ENCODE results near the gene PNKP. TPM values are rescaled to one million over a fixed set of nuclear protein-coding genes. Genes with fewer than 3 reads are reported as not detected.

Gene PNKP
- total and polyA plus RNA-seq, 7 donors: 16.7 to 31.9 (median 21.7) TPM

GRCh38 chr19:49861541-49862378 is 5.6 kb downstream of the PNKP start:
- intact Hi-C loops (cut with DNase I): no loop called here
- H3K36me3 ChIP-seq (ENCODE audit: insufficient read depth in 1 of 2, low read depth in 1 of 2): peaks cover 4 to 78% of the 10 kb centered on the region in 2 donors

GRCh38 chr19:49861107-49861506 is 6.3 kb downstream of the PNKP start:
- H3K27ac ChIP-seq: no peak overlapping the region

More at GRCh38 chr19:49861541-49862378, 5.6 kb downstream of the PNKP start:
- no peak for TF ChIP-seq CTCF (IDR thresholded peaks at IDR 0.05)
- no peak for ATAC-seq
- H3K27me3 ChIP-seq (ENCODE audit: insufficient read depth in 3 of 3, low read length in 2 of 3): no peaks in the 10 kb centered on the region
- peak in 1 of 2 donors; percentile 56 for DNase-seq
- WGBS, 3 donors: 77 to 85% (median 80%) methylated on average over 56 to 60 of the region's 60 CpGs
- no peak overlapping the region for H3K4me3 ChIP-seq
- H3K27ac ChIP-seq: peak overlapping the region; percentile 16
- no peaks in the 10 kb centered on the region for H3K9me3 ChIP-seq
- peaks cover 19% of the 10 kb centered on the region for H3K4me1 ChIP-seq

GRCh38 chr19:49860336-49861102 is 6.9 kb downstream of the PNKP start:
- Histone ChIP-seq H3K27ac (no peak overlapping the region), H3K27me3 (ENCODE audit: insufficient read depth in 3 of 3, low read length in 2 of 3) (no peaks in the 10 kb centered on the region), H3K4me3 (no peak overlapping the region), H3K36me3 (ENCODE audit: insufficient read depth in 1 of 2, low read depth in 1 of 2) (peaks cover 7 to 90% of the 10 kb centered on the region in 2 donors), H3K9me3 (no peaks in the 10 kb centered on the region), H3K4me1 (peaks cover 8% of the 10 kb centered on the region)
- WGBS, 3 donors: 71 to 73% (median 72%) methylated on average over 16 to 17 of the region's 17 CpGs
- DNase-seq (no peak), ATAC-seq (peak in 1 of 4 donors; percentile 4)
- intact Hi-C loops (cut with DNase I): loop anchor here in 1 of 2 donors (1.0 kb wide), 1 partner anchor 19 kb away; no protein-coding TSS in a partner anchor
- no peak for TF ChIP-seq CTCF (IDR thresholded peaks at IDR 0.05)

More at GRCh38 chr19:49861107-49861506, 6.3 kb downstream of the PNKP start:
- no peaks in the 10 kb centered on the region for H3K9me3 ChIP-seq
- no peaks in the 10 kb centered on the region for H3K27me3 ChIP-seq (ENCODE audit: insufficient read depth in 3 of 3, low read length in 2 of 3)
- no peak overlapping the region for H3K4me3 ChIP-seq
- TF ChIP-seq CTCF (IDR thresholded peaks at IDR 0.05): no peak
- WGBS, 3 donors: 39 to 54% (median 48%) methylated on average over 12 to 13 of the region's 13 CpGs
- peaks cover 13% of the 10 kb centered on the region for H3K4me1 ChIP-seq
- ATAC-seq: peak in 2 of 4 donors; percentile 21 to 35
- peaks cover 5 to 84% of the 10 kb centered on the region in 2 donors for H3K36me3 ChIP-seq (ENCODE audit: insufficient read depth in 1 of 2, low read depth in 1 of 2)
- peak in 1 of 2 donors; percentile 76 for DNase-seq
- intact Hi-C loops (cut with DNase I): no loop called here

- DNase-seq (peak in 1 of 2 donors; percentile 56), ATAC-seq (no peak)
- Histone ChIP-seq H3K4me3 (no peak overlapping the region), H3K27ac (no peak overlapping the region), H3K9me3 (no peaks in the 10 kb centered on the region), H3K27me3 (ENCODE audit: insufficient read depth in 3 of 3, low read length in 2 of 3) (no peaks in the 10 kb centered on the region), H3K4me1 (peaks cover 1% of the 10 kb centered on the region), H3K36me3 (ENCODE audit: insufficient read depth in 1 of 2, low read depth in 1 of 2) (peaks cover 7 to 93% of the 10 kb centered on the region in 2 donors)
- TF ChIP-seq CTCF (IDR thresholded peaks at IDR 0.05): no peak
- WGBS, 3 donors: 68 to 81% (median 74%) methylated on average over 21 to 22 of the region's 22 CpGs
- intact Hi-C loops (cut with DNase I): loop anchor here in 1 of 2 donors (1.0 kb wide), 1 partner anchor 19 kb away; no protein-coding TSS in a partner anchor
Observed at GRCh38 chr19:49859682-49860335, 7.6 kb downstream of the PNKP start.

Measured in psoas muscle (tissue), 8 donors.